ENCODE data around the gene KRTAP4-2. TPM values are rescaled to one million over a fixed set of nuclear protein-coding genes. Genes with fewer than 3 reads are reported as not detected.
"Not testable (repeated sequence)": the region's sequence is repeated elsewhere in the genome, so short reads cannot be mapped to it uniquely, and the experiment has no call there.

Gene KRTAP4-2
- polyA plus RNA-seq, 1 donor from 2014 or later, result not detected

- no peaks in the 10 kb centered on the region for H3K79me2 ChIP-seq (replicated peaks; ENCODE audit: insufficient read depth, low read length)
- H3K36me3 ChIP-seq (ENCODE audit: insufficient read depth, low read length), result no peaks in the 10 kb centered on the region
- H3K27me3 ChIP-seq (ENCODE audit: insufficient read depth, low read depth, low read length), result no peaks in the 10 kb centered on the region
- no peak within 1 kb of the TSS for H3K9ac ChIP-seq (ENCODE audit: low read length)
- no peaks in the 10 kb centered on the region for H4K20me1 ChIP-seq (ENCODE audit: insufficient read depth)
- no peaks in the 10 kb centered on the region for H3F3A ChIP-seq (ENCODE audit: insufficient read depth, low read length, poor library complexity, severe bottlenecking)
- TF ChIP-seq SMC3 (conservative IDR thresholded peaks at IDR 0.05; ENCODE audit: poor library complexity) (no peak), POLR2AphosphoS5 (IDR thresholded peaks at IDR 0.05) (no peak)
- H3K9me2 ChIP-seq (ENCODE audit: insufficient read depth, low read length), result no peaks in the 10 kb centered on the region
- no peak within 1 kb of the TSS for H3K4me3 ChIP-seq (ENCODE audit: low read length)
- peaks cover 5% of the 10 kb centered on the region for H3K9me3 ChIP-seq (ENCODE audit: low read length)
- H3K27ac ChIP-seq (ENCODE audit: low read length), result no peak within 1 kb of the TSS
- no peak within 1 kb of the TSS for H3K4me2 ChIP-seq (ENCODE audit: low read length)
- H2AFZ ChIP-seq (ENCODE audit: low read depth, low read length), result no peak within 1 kb of the TSS
Observed at GRCh38 chr17:41140360-41141131, 37.5 kb downstream of the KRTAP4-2 start, which contains the start of gene KRTAP4-6. KRTAP4-6 (minus strand) TSS chr17:41140544; CDS start chr17:41140487, 57 bp downstream.

GRCh38 chr17:41139865-41140264 lies 38.2 kb downstream of the KRTAP4-2 start:
- H3K9me3 ChIP-seq (ENCODE audit: low read length); H2AFZ ChIP-seq (ENCODE audit: low read depth, low read length); H3K36me3 ChIP-seq (ENCODE audit: insufficient read depth, low read length); H3K27ac ChIP-seq (ENCODE audit: low read length); H3K9ac ChIP-seq (ENCODE audit: low read length); H3K4me3 ChIP-seq (ENCODE audit: low read length); H3F3A ChIP-seq (ENCODE audit: insufficient read depth, low read length, poor library complexity, severe bottlenecking); H4K20me1 ChIP-seq (ENCODE audit: insufficient read depth); H3K4me2 ChIP-seq (ENCODE audit: low read length); H3K79me2 ChIP-seq (replicated peaks; ENCODE audit: insufficient read depth, low read length); H3K9me2 ChIP-seq (ENCODE audit: insufficient read depth, low read length); H3K27me3 ChIP-seq (ENCODE audit: insufficient read depth, low read depth, low read length): not testable (repeated sequence)

GRCh38 chr17:41133880-41134735 lies 43.9 kb downstream of the KRTAP4-2 start:
- Histone ChIP-seq H3K4me3 (ENCODE audit: low read length) (no peak overlapping the region), H3F3A (ENCODE audit: insufficient read depth, low read length, poor library complexity, severe bottlenecking) (no peaks in the 10 kb centered on the region), H3K36me3 (ENCODE audit: insufficient read depth, low read length) (no peaks in the 10 kb centered on the region), H4K20me1 (ENCODE audit: insufficient read depth) (no peaks in the 10 kb centered on the region), H3K79me2 (replicated peaks; ENCODE audit: insufficient read depth, low read length) (no peaks in the 10 kb centered on the region), H3K27me3 (ENCODE audit: insufficient read depth, low read depth, low read length) (no peaks in the 10 kb centered on the region), H3K27ac (ENCODE audit: low read length) (no peak overlapping the region), H3K9ac (ENCODE audit: low read length) (no peak overlapping the region), H3K4me2 (ENCODE audit: low read length) (no peak overlapping the region), H3K9me2 (ENCODE audit: insufficient read depth, low read length) (no peaks in the 10 kb centered on the region), H2AFZ (ENCODE audit: low read depth, low read length) (no peak overlapping the region), H3K9me3 (ENCODE audit: low read length) (no peaks in the 10 kb centered on the region)
- TF ChIP-seq TAF1 (IDR thresholded peaks at IDR 0.05; ENCODE audit: low read depth), result no peak
- no peak for TF ChIP-seq POLR2AphosphoS5 (IDR thresholded peaks at IDR 0.05)
- TF ChIP-seq CTCF (IDR thresholded peaks at IDR 0.05; ENCODE audit: poor library complexity, severe bottlenecking), result no peak
- no peak for TF ChIP-seq REST (IDR thresholded peaks at IDR 0.05; ENCODE audit: borderline replicate concordance)
- TF ChIP-seq RAD21 (conservative IDR thresholded peaks at IDR 0.05), result no peak
- TF ChIP-seq SMC3 (conservative IDR thresholded peaks at IDR 0.05; ENCODE audit: poor library complexity), result no peak
- TF ChIP-seq EZH2 (IDR thresholded peaks at IDR 0.05; ENCODE audit: borderline replicate concordance, insufficient read depth, low read length, poor library complexity, severe bottlenecking), result no peak
- no peak for TF ChIP-seq EP300 (conservative IDR thresholded peaks at IDR 0.05; ENCODE audit: poor library complexity, severe bottlenecking)
- TF ChIP-seq MXI1 (conservative IDR thresholded peaks at IDR 0.05; ENCODE audit: poor library complexity, severe bottlenecking), result no peak
